ENCODE measurements around the gene PRR36.

PRR36 gene

GRCh38 chr19:7832781-7833180 is 41.4 kb downstream of the PRR36 start:
- DNase-seq (ENCODE audit: low read depth) = no peak
- H3K4me3 ChIP-seq (ENCODE audit: low read length) = no peak overlapping the region
- no peak for TF ChIP-seq CTCF (conservative IDR thresholded peaks at IDR 0.05; ENCODE audit: low read depth, low read length)

GRCh38 chr19:7832009-7832408 is 42.2 kb downstream of the PRR36 start:
- no peak for DNase-seq (ENCODE audit: low read depth)
- no peak overlapping the region for H3K4me3 ChIP-seq (ENCODE audit: low read length)
- TF ChIP-seq CTCF (conservative IDR thresholded peaks at IDR 0.05; ENCODE audit: low read depth, low read length) = no peak

GRCh38 chr19:7831452-7831851 is 42.7 kb downstream of the PRR36 start:
- DNase-seq (ENCODE audit: low read depth) = no peak
- no peak overlapping the region for H3K4me3 ChIP-seq (ENCODE audit: low read length)
- peak; percentile 60 for TF ChIP-seq CTCF (conservative IDR thresholded peaks at IDR 0.05; ENCODE audit: low read depth, low read length)

- no peak for DNase-seq (ENCODE audit: low read depth)
- no peak for TF ChIP-seq CTCF (conservative IDR thresholded peaks at IDR 0.05; ENCODE audit: low read depth, low read length)
- H3K4me3 ChIP-seq (ENCODE audit: low read length) = peak overlapping the region; percentile 61
Measured at GRCh38 chr19:7830823-7831222, 43.4 kb downstream of the PRR36 start.

GRCh38 chr19:7830272-7830771 is 43.9 kb downstream of the PRR36 start:
- DNase-seq (ENCODE audit: low read depth) = no peak
- TF ChIP-seq CTCF (conservative IDR thresholded peaks at IDR 0.05; ENCODE audit: low read depth, low read length) = no peak
- H3K4me3 ChIP-seq (ENCODE audit: low read length) = peak overlapping the region; percentile 61

- no peak for TF ChIP-seq CTCF (conservative IDR thresholded peaks at IDR 0.05; ENCODE audit: low read depth, low read length)
- peak within 1 kb of the TSS; percentile 61 for H3K4me3 ChIP-seq (ENCODE audit: low read length)
- DNase-seq (ENCODE audit: low read depth) = peak; percentile 100
Measured at GRCh38 chr19:7829561-7830271, 44.5 kb downstream of the PRR36 start, which contains the start of gene EVI5L. EVI5L (plus strand) TSS chr19:7830218; CDS start chr19:7846543, 16,325 bp downstream.

GRCh38 chr19:7829166-7829520 is 45.0 kb downstream of the PRR36 start:
- peak overlapping the region; percentile 41 for H3K4me3 ChIP-seq (ENCODE audit: low read length)
- TF ChIP-seq CTCF (conservative IDR thresholded peaks at IDR 0.05; ENCODE audit: low read depth, low read length) = no peak
- no peak for DNase-seq (ENCODE audit: low read depth)

Measured in retinal pigment epithelial cell (primary cell).